Endothelial cell of umbilical vein (primary cell): ENCODE results near the gene TMEM145. TPM values are rescaled to one million over a fixed set of nuclear protein-coding genes. Genes with fewer than 3 reads are reported as not detected.

Source experiments
- BruUV-seq: library from RNA; stranded (reverse); fragments of 400-500 nt; replicated peaks from 2 replicates; lab custom pipeline; 2021; lab: Mats Ljungman, UMichigan
- CTCF ChIA-PET: fragments of 300-600, 350-600 bp; sonication (Branson Sonifier 250); formaldehyde crosslinking; loops from one replicate; lab custom pipeline; 2021; ENCODE audit warnings: antibody characterized with exemption, inconsistent platforms; lab: Charles Lee
- POLR2A ChIA-PET: fragments of 300-600, 350-600 bp; sonication (Branson Sonifier 250); formaldehyde crosslinking; loops from one replicate; lab custom pipeline; 2021; ENCODE audit warnings: antibody characterized with exemption, inconsistent platforms; lab: Charles Lee
- DNase-seq: peaks from one replicate; pipeline ENCODE4 v3.0.0-alpha.2; 2011; ENCODE audit warnings: low read depth, low spot score
- FAIRE-seq: peaks from 2 replicates; lab custom pipeline; 2011; peaks lifted over from hg19 to GRCh38; lab: Jason Lieb, UNC
- H2AFZ ChIP-seq: 2 replicates; pipeline ENCODE4 v1.6.0; 2012; ENCODE audit warnings: low read depth, low read length, control low read depth, inconsistent platforms
- H3K27ac ChIP-seq: 2 replicates; pipeline ENCODE4 v1.5.1; 2011; ENCODE audit warnings: low read depth, mild to moderate bottlenecking, control low read depth, low read length, moderate library complexity; ENCODE audit not compliant: insufficient read depth
- H3K27me3 ChIP-seq, 2 experiments: 2 replicates each; pipeline versions ENCODE4 v1.6.0 to v1.6.1; 2011; ENCODE audit warnings: low read length in 2 of 2, mixed read lengths in 1 of 2; ENCODE audit not compliant: control insufficient read depth in 2 of 2, insufficient read depth in 2 of 2
- H3K36me3 ChIP-seq, 2 experiments: 2 replicates in 1 of 2; 3 replicates in 1 of 2; pipeline ENCODE4 v1.5.1; 2011; ENCODE audit warnings: low read length in 2 of 2, mild to moderate bottlenecking in 1 of 2, moderate library complexity in 1 of 2; ENCODE audit not compliant: control insufficient read depth in 2 of 2, insufficient read depth in 2 of 2; ENCODE audit errors: extremely low read depth in 1 of 2
- H3K4me1 ChIP-seq: 3 replicates; pipeline ENCODE4 v1.5.1; 2011; ENCODE audit warnings: mild to moderate bottlenecking, low read length; ENCODE audit not compliant: control insufficient read depth, insufficient read depth; ENCODE audit errors: extremely low read depth
- H3K4me2 ChIP-seq: 2 replicates; pipeline ENCODE4 v1.6.1; 2011; ENCODE audit warnings: low read length, control low read depth, mixed read lengths; ENCODE audit not compliant: insufficient read depth
- H3K4me3 ChIP-seq, 3 experiments: fragments of 200-600 bp in 1 of 3; sonication (generic), shearing (Covaris generic) in 1 of 3; replicated peaks in 1 of 3; 2 replicates each; pipeline ENCODE4 v1.5.1; 2011 to 2016; ENCODE audit warnings: control low read depth in 3 of 3, low read length in 3 of 3, mild to moderate bottlenecking in 2 of 3, inconsistent platforms in 1 of 3, low read depth in 1 of 3, moderate library complexity in 1 of 3; ENCODE audit not compliant: insufficient read depth in 1 of 3
- H3K79me2 ChIP-seq: 2 replicates; pipeline ENCODE4 v1.6.0; 2012; ENCODE audit warnings: low read length, inconsistent platforms; ENCODE audit not compliant: control insufficient read depth, insufficient read depth
- H3K9ac ChIP-seq: replicated peaks from 2 replicates; pipeline ENCODE3; 2011; ENCODE audit warnings: low read length, control low read depth; ENCODE audit not compliant: insufficient read depth; ENCODE audit errors: extremely low read depth
- H3K9me1 ChIP-seq: replicated peaks from 3 replicates; pipeline ENCODE4 v1.6.0; 2011; ENCODE audit warnings: mild to moderate bottlenecking, low read length; ENCODE audit not compliant: control insufficient read depth, insufficient read depth; ENCODE audit errors: extremely low read depth
- H3K9me3 ChIP-seq: replicated peaks from 2 replicates; pipeline ENCODE4 v1.5.1; 2012; ENCODE audit warnings: low read length, inconsistent platforms; ENCODE audit not compliant: control insufficient read depth, insufficient read depth
- H4K20me1 ChIP-seq: replicated peaks from 2 replicates; pipeline ENCODE3; 2011; ENCODE audit warnings: mild to moderate bottlenecking, low read length; ENCODE audit not compliant: control insufficient read depth, insufficient read depth; ENCODE audit errors: extremely low read depth
- CTCF ChIP-seq, 2 donors: IDR thresholded peaks; 1 replicate in 1 of 2; 2 replicates in 1 of 2; pipeline ENCODE4 v1.5.1; 2011; ENCODE audit warnings: low read length in 2 of 2, mild to moderate bottlenecking in 2 of 2, moderate library complexity in 2 of 2, control low read depth in 1 of 2, inconsistent platforms in 1 of 2, low read depth in 1 of 2; ENCODE audit not compliant: insufficient read depth in 1 of 2; ENCODE audit errors: extremely low read depth in 1 of 2
- EZH2 ChIP-seq: IDR thresholded peaks from 2 replicates; pipeline ENCODE4 v1.6.1; 2012; ENCODE audit warnings: borderline replicate concordance, low read depth, mild to moderate bottlenecking, moderate library complexity, low read length, inconsistent platforms; ENCODE audit not compliant: severe bottlenecking
- FOS ChIP-seq: IDR thresholded peaks from 2 replicates; pipeline ENCODE4 v1.6.1; 2011; ENCODE audit warnings: mild to moderate bottlenecking, low read length, moderate library complexity, borderline replicate concordance; ENCODE audit not compliant: insufficient read depth
- GATA2 ChIP-seq: IDR thresholded peaks from 2 replicates; pipeline ENCODE4 v1.7.0; 2011; ENCODE audit warnings: low read depth, mild to moderate bottlenecking, moderate library complexity, mixed read lengths, low read length; ENCODE audit not compliant: insufficient read length, insufficient read depth
- JUN ChIP-seq: IDR thresholded peaks from 2 replicates; pipeline ENCODE4 v1.6.1; 2011; ENCODE audit warnings: borderline replicate concordance, low read depth; ENCODE audit not compliant: insufficient read length, insufficient read depth
- MAX ChIP-seq: IDR thresholded peaks from 2 replicates; pipeline ENCODE4 v1.6.1; 2011; ENCODE audit not compliant: insufficient read depth, insufficient read length
- MYC ChIP-seq: IDR thresholded peaks from one replicate; pipeline ENCODE4 v1.6.1; 2011; ENCODE audit warnings: mild to moderate bottlenecking, low read depth, low read length
- dilution Hi-C: fragments of 300-500 bp; cut with MboI; formaldehyde crosslinking; loops from one replicate; pipeline ENCODE4 v1.15.0; 2019; ENCODE audit warnings: low sequenced_read_pairs; ENCODE audit not compliant: extremely low pct_ligation_motif_present
- intact Hi-C: fragments of 100-400 bp; cut with micrococcal nuclease; formaldehyde crosslinking; loops from one replicate; pipeline ENCODE4 v1.10.0; 2022
- polyA plus RNA-seq, 4 experiments: library from polyadenylated mRNA; depleted of rRNA in 3 of 4; stranded (reverse) in 3 of 4; unstranded in 1 of 4; fragments of >200 nt; gene quantifications; 2 replicates each; pipeline versions ENCODE4 v1.2.1 to v1.2.3, GENCODE V29; 2011 to 2012; ENCODE audit warnings: missing spikeins in 1 of 4
- total RNA-seq: library from RNA; stranded (reverse); gene quantifications from 2 replicates; pipeline ENCODE4 v1.2.3, GENCODE V29; 2021

TMEM145 gene
- total and polyA plus RNA-seq, 2 donors (not counting 3 experiments of a cell fraction or from before 2014, with no cell fraction given): not detected

- ChIA-PET CTCF (interaction anchor here (0.9 to 1.9 kb wide), 2 partner anchors 10 to 43 kb away, joined by 4 to 8 read pairs; no protein-coding TSS in a partner anchor), POLR2A (no interaction called here)
- peaks cover 14 to 66% of the 10 kb centered on the region in 2 experiments for H3K36me3 ChIP-seq
- TF ChIP-seq MAX: no peak
- TF ChIP-seq MYC: no peak
- no peak for TF ChIP-seq CTCF (IDR thresholded peaks at IDR 0.05; ENCODE audit: extremely low read depth in 1 of 2, insufficient read depth in 1 of 2, low read depth in 1 of 2, low read length in 2 of 2)
- no peak for TF ChIP-seq JUN
- no peak for TF ChIP-seq GATA2
- TF ChIP-seq EZH2: no peak
- no peak for TF ChIP-seq FOS
- peaks cover 17% of the 10 kb centered on the region for H3K79me2 ChIP-seq
- FAIRE-seq (no peak), DNase-seq (no peak)
- no peak overlapping the region for H2AFZ ChIP-seq
- H3K9me3 ChIP-seq: no peaks in the 10 kb centered on the region
- H3K4me1 ChIP-seq: peaks cover 17% of the 10 kb centered on the region
- dilution Hi-C loops (no loop called here), intact Hi-C loops (no loop called here)
- H3K4me2 ChIP-seq: no peak overlapping the region
- no peak overlapping the region for H3K4me3 ChIP-seq
- H3K9ac ChIP-seq: no peak overlapping the region
- H3K27me3 ChIP-seq: no peaks in the 10 kb centered on the region
- H4K20me1 ChIP-seq: no peaks in the 10 kb centered on the region
- H3K9me1 ChIP-seq: no peaks in the 10 kb centered on the region
- no peak overlapping the region for H3K27ac ChIP-seq
- no TSS peak for BruUV-seq
Observed at GRCh38 chr19:42288881-42289555, 24.1 kb upstream of the TMEM145 start.
